ENCODE data around the gene LAMTOR3. TPM values are rescaled to one million over a fixed set of nuclear protein-coding genes. Genes with fewer than 3 reads are reported as not detected.

The LAMTOR3 gene
- total RNA-seq, 1 experiment from 2014 or later, result 33.6 TPM

- TF ChIP-seq, protein P1, sequence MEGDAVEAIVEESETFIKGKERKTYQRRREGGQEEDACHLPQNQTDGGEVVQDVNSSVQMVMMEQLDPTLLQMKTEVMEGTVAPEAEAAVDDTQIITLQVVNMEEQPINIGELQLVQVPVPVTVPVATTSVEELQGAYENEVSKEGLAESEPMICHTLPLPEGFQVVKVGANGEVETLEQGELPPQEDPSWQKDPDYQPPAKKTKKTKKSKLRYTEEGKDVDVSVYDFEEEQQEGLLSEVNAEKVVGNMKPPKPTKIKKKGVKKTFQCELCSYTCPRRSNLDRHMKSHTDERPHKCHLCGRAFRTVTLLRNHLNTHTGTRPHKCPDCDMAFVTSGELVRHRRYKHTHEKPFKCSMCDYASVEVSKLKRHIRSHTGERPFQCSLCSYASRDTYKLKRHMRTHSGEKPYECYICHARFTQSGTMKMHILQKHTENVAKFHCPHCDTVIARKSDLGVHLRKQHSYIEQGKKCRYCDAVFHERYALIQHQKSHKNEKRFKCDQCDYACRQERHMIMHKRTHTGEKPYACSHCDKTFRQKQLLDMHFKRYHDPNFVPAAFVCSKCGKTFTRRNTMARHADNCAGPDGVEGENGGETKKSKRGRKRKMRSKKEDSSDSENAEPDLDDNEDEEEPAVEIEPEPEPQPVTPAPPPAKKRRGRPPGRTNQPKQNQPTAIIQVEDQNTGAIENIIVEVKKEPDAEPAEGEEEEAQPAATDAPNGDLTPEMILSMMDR (IDR thresholded peaks at IDR 0.05; ENCODE audit: insufficient read depth in 1 of 2, low read depth in 1 of 2, low read length in 1 of 2, severe bottlenecking in 1 of 2, unreplicated experiment in 1 of 2), result no peak
- intact Hi-C loops (cut with micrococcal nuclease; ENCODE audit: unreplicated experiment), result no loop called here
- H3K27me3 ChIP-seq (replicated peaks; ENCODE audit: control insufficient read depth, insufficient read depth, low read length), result no peaks in the 10 kb centered on the region
- no peak for DNase-seq
- Mint-ChIP-seq H3K27ac (ENCODE audit: unreplicated experiment) (no peak overlapping the region), H3K9me3 (ENCODE audit: unreplicated experiment) (no peaks in the 10 kb centered on the region), H3K27me3 (ENCODE audit: insufficient read depth, unreplicated experiment) (peaks cover 2% of the 10 kb centered on the region), H3K36me3 (ENCODE audit: insufficient read depth, unreplicated experiment) (no peaks in the 10 kb centered on the region), H3K4me3 (ENCODE audit: unreplicated experiment) (no peak overlapping the region), H3K4me1 (ENCODE audit: low read depth, unreplicated experiment) (no peaks in the 10 kb centered on the region)
- H3K36me3 ChIP-seq (ENCODE audit: control insufficient read depth, insufficient read depth, low read length), result no peaks in the 10 kb centered on the region
- ChIA-PET CTCF (no interaction called here), POLR2A (no interaction called here)
- H3K4me1 ChIP-seq, result no peaks in the 10 kb centered on the region
- no peaks in the 10 kb centered on the region for H3K9me3 ChIP-seq
- no TSS peak for BruUV-seq (replicated peaks)
- no peak overlapping the region for H3K4me3 ChIP-seq (ENCODE audit: low read depth, low read length)
Measured at GRCh38 chr4:99841129-99841528, 53.1 kb downstream of the LAMTOR3 start.

DNA sequence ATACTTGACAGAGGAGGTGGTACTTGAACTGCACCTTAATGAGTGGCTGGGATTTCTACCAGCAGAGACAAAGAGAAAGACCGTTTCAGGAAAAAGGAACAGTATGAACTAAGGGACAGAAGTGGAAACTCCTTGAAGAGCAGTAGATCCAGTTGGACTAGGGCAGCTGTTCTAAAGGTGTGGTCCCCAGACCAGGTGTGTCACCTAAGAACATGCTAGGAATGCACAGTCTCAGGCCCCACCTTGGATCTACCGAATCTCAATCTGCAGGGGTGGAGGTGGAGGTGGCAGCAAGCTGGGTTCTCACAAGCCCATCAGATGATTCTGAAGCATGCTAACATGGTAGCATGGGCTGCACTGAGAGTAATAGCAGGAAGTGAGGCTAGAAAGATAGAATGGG, 55.3 kb downstream of the LAMTOR3 start:
- no peak for DNase-seq
- H3K36me3 Mint-ChIP-seq (ENCODE audit: insufficient read depth, unreplicated experiment), result no peaks in the 10 kb centered on the region
- TF ChIP-seq, protein P1 (IDR thresholded peaks at IDR 0.05; ENCODE audit: insufficient read depth in 1 of 2, low read depth in 1 of 2, low read length in 1 of 2, severe bottlenecking in 1 of 2, unreplicated experiment in 1 of 2), result no peak
- ChIA-PET CTCF (no interaction called here), POLR2A (no interaction called here)
- H3K27me3 ChIP-seq (replicated peaks; ENCODE audit: control insufficient read depth, insufficient read depth, low read length), result no peaks in the 10 kb centered on the region
- intact Hi-C loops (cut with micrococcal nuclease; ENCODE audit: unreplicated experiment), result no loop called here
- no peak overlapping the region for H3K4me3 ChIP-seq (ENCODE audit: low read depth, low read length)
- BruUV-seq (replicated peaks), result no TSS peak
- no peaks in the 10 kb centered on the region for H3K4me1 ChIP-seq
- no peaks in the 10 kb centered on the region for H3K36me3 ChIP-seq (ENCODE audit: control insufficient read depth, insufficient read depth, low read length)
- peaks cover 2% of the 10 kb centered on the region for H3K27me3 Mint-ChIP-seq (ENCODE audit: insufficient read depth, unreplicated experiment)
- H3K9me3 Mint-ChIP-seq (ENCODE audit: unreplicated experiment), result no peaks in the 10 kb centered on the region
- no peaks in the 10 kb centered on the region for H3K9me3 ChIP-seq
- no peak overlapping the region for H3K27ac Mint-ChIP-seq (ENCODE audit: unreplicated experiment)
- no peak overlapping the region for H3K4me3 Mint-ChIP-seq (ENCODE audit: unreplicated experiment)
- no peaks in the 10 kb centered on the region for H3K4me1 Mint-ChIP-seq (ENCODE audit: low read depth, unreplicated experiment)

DNA sequence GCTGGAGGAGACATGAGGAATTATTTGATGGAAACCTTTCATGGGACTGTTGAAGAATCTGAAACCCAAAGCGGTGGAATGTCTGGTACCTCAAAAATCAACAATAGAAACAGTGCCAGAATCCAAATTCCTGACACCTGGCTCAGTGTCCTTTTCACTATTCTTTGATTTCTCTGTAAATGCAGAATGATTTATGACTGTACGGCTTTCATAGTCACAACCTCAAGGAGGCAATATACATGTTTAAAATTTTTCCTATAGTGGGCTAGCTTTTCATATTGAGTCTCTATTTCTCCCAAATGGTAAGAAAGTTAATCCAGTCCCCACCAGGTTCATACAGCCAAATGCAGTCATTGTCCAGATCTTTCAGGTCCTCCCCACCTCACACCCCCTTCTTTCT, 58.3 kb downstream of the LAMTOR3 start:
- Histone ChIP-seq H3K4me3 (ENCODE audit: low read depth, low read length) (no peak overlapping the region), H3K27me3 (replicated peaks; ENCODE audit: control insufficient read depth, insufficient read depth, low read length) (no peaks in the 10 kb centered on the region), H3K9me3 (no peaks in the 10 kb centered on the region), H3K36me3 (ENCODE audit: control insufficient read depth, insufficient read depth, low read length) (no peaks in the 10 kb centered on the region), H3K4me1 (peaks cover 3% of the 10 kb centered on the region; the same call in 1 of the 2 replicates)
- ChIA-PET POLR2A (no interaction called here), CTCF (no interaction called here)
- Mint-ChIP-seq H3K9me3 (ENCODE audit: unreplicated experiment) (no peaks in the 10 kb centered on the region), H3K4me1 (ENCODE audit: low read depth, unreplicated experiment) (no peaks in the 10 kb centered on the region), H3K27ac (ENCODE audit: unreplicated experiment) (no peak overlapping the region), H3K4me3 (ENCODE audit: unreplicated experiment) (no peak overlapping the region), H3K27me3 (ENCODE audit: insufficient read depth, unreplicated experiment) (peaks cover 2% of the 10 kb centered on the region), H3K36me3 (ENCODE audit: insufficient read depth, unreplicated experiment) (peaks cover 5% of the 10 kb centered on the region)
- intact Hi-C loops (cut with micrococcal nuclease; ENCODE audit: unreplicated experiment), result no loop called here
- BruUV-seq (replicated peaks), result no TSS peak
- TF ChIP-seq, protein P1 (IDR thresholded peaks at IDR 0.05; ENCODE audit: insufficient read depth in 1 of 2, low read depth in 1 of 2, low read length in 1 of 2, severe bottlenecking in 1 of 2, unreplicated experiment in 1 of 2), result no peak
- no peak for DNase-seq
